Thoracic aorta (tissue), 2 donors: ENCODE data around the gene SLC25A29. TPM values are rescaled to one million over a fixed set of nuclear protein-coding genes. Genes with fewer than 3 reads are reported as not detected.
"Not testable (repeated sequence)": the region's sequence is repeated elsewhere in the genome, so short reads cannot be mapped to it uniquely, and the experiment has no call there.

ENCODE experiments used
- ATAC-seq: fragments of 150-250 bp; one replicate; pipeline ENCODE4 v1.8.0; 2017; ENCODE audit warnings: low read depth; ENCODE audit not compliant: insufficient number of reproducible peaks, low FRiP score
- DNase-seq: peaks from one replicate; pipeline ENCODE4 v3.0.0-alpha.2; 2020; ENCODE audit warnings: low spot score
- H3K27ac ChIP-seq, 2 donors: fragments of 200-600 bp; sonication (generic); 1 replicate in 1 of 2; 2 replicates in 1 of 2; pipeline ENCODE4 v1.5.1; 2016; ENCODE audit warnings: mild to moderate bottlenecking in 2 of 2, moderate library complexity in 2 of 2
- H3K27me3 ChIP-seq: fragments of 200-600 bp; sonication (generic); replicated peaks from 2 replicates; pipeline ENCODE4 v1.6.0; 2016; ENCODE audit warnings: mild to moderate bottlenecking; ENCODE audit not compliant: insufficient read depth
- H3K36me3 ChIP-seq: fragments of 200-600 bp; sonication (generic); one replicate; pipeline ENCODE4 v1.5.1; 2016
- H3K4me1 ChIP-seq, 2 donors: fragments of 200-600 bp; sonication (generic); 1 replicate in 1 of 2; 2 replicates in 1 of 2; pipeline versions ENCODE4 v1.5.1 to v1.6.0; 2016; ENCODE audit warnings: low read depth in 2 of 2, mild to moderate bottlenecking in 1 of 2; ENCODE audit not compliant: control insufficient read depth in 1 of 2
- H3K4me3 ChIP-seq: fragments of 200-600 bp; sonication (generic); 2 replicates; pipeline ENCODE4 v1.5.1; 2016; ENCODE audit warnings: mild to moderate bottlenecking
- H3K9me3 ChIP-seq: fragments of 200-600 bp; sonication (generic); 2 replicates; pipeline ENCODE4 v1.5.1; 2016
- total RNA-seq, 2 donors: library from RNA; depleted of rRNA; stranded (reverse); fragments of >200 nt; gene quantifications; one replicate each; pipeline versions ENCODE4 v1.1.0 to v1.2.3, GENCODE V29; 2016
- TF ChIP-seq, protein P1 (sequence below): fragments of 200-600 bp; sonication (generic); IDR thresholded peaks from one replicate; pipeline ENCODE4 v1.5.1; 2019; ENCODE audit warnings: antibody characterized with exemption

SLC25A29 gene
- total RNA-seq, 2 donors from 2014 or later = 54.2 to 80.6 TPM

DNA sequence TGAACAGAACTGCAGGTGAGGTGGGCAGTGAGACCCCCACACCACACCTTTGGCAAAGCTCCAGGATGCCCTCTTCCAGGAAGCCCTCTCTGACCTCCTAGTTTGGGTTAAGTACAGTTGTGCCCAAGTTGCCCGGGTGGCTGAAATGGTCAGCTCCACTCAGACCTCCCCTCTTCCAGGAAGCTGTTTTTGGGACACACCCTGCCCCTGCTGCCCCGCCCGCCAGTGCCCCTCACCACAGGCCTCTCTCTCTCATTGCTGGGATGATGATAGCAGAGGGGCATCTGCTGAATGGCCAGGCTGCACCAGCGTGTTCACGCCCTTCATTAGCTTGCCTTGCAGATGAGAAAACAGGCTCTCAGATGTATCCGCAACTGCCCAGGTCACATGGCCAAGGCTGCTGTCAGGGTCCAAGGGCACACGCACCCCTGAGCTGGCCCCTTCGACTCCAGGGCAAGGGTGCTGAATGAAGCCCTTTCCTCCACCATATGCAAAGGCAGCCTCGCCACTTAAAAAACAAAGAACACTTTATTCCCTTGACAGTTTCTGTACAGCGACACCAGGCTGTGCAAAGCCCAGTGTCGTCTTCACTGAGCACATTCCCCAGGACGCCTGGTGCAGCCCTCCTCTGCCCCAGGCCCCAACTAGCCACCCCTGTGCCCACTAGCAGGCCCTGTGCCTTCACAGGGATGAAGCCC, 15.5 kb downstream of the SLC25A29 start:
- Histone ChIP-seq H3K27me3 (no peaks in the 10 kb centered on the region), H3K4me3 (no peak overlapping the region), H3K36me3 (peaks cover 16% of the 10 kb centered on the region), H3K27ac (no peak overlapping the region), H3K4me1 (peaks cover 0 to 26% of the 10 kb centered on the region in 2 donors), H3K9me3 (no peaks in the 10 kb centered on the region)
- ATAC-seq = no peak
- DNase-seq = no peak
- TF ChIP-seq, protein P1, sequence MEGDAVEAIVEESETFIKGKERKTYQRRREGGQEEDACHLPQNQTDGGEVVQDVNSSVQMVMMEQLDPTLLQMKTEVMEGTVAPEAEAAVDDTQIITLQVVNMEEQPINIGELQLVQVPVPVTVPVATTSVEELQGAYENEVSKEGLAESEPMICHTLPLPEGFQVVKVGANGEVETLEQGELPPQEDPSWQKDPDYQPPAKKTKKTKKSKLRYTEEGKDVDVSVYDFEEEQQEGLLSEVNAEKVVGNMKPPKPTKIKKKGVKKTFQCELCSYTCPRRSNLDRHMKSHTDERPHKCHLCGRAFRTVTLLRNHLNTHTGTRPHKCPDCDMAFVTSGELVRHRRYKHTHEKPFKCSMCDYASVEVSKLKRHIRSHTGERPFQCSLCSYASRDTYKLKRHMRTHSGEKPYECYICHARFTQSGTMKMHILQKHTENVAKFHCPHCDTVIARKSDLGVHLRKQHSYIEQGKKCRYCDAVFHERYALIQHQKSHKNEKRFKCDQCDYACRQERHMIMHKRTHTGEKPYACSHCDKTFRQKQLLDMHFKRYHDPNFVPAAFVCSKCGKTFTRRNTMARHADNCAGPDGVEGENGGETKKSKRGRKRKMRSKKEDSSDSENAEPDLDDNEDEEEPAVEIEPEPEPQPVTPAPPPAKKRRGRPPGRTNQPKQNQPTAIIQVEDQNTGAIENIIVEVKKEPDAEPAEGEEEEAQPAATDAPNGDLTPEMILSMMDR = no peak

DNA sequence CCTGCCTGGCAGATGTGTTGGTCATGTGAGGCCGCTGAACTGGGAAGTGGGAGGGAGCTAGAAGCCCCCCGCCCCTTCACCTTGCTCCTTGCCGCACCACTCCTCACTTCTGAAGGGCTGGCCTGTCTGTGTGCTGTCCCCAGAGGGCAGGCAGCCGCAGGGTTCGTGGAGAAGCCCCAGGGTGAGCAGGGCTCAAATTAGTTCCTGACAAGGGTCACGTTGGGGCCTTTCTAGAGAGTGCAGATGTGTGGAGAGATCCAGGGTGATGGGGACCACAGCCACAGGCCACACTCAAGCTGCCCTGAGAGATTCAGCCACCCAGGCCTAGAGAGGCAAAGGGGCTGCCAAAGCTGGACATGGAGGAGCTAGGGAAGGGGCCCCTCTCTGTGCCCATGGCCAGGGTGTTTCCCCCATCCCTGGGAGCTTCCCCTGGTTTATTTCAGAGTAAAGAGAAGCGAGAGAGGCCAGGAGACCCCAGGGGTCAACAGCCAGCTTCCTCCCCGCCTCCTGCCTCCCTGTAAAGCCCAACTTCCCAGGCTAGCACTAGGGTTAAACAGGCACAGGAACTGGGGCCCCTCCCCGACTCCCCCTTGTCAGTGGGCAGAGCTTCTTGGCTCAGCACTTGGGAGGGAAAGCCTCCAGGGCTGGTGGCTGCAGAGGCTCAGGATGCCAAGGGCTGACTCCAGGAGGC, 16.2 kb downstream of the SLC25A29 start:
- peaks cover 0 to 28% of the 10 kb centered on the region in 2 donors for H3K4me1 ChIP-seq
- TF ChIP-seq, protein P1 = no peak
- peaks cover 16% of the 10 kb centered on the region for H3K36me3 ChIP-seq
- H3K27ac ChIP-seq = no peak overlapping the region
- ATAC-seq = no peak
- H3K9me3 ChIP-seq = no peaks in the 10 kb centered on the region
- H3K4me3 ChIP-seq = no peak overlapping the region
- H3K27me3 ChIP-seq = no peaks in the 10 kb centered on the region
- no peak for DNase-seq

DNA sequence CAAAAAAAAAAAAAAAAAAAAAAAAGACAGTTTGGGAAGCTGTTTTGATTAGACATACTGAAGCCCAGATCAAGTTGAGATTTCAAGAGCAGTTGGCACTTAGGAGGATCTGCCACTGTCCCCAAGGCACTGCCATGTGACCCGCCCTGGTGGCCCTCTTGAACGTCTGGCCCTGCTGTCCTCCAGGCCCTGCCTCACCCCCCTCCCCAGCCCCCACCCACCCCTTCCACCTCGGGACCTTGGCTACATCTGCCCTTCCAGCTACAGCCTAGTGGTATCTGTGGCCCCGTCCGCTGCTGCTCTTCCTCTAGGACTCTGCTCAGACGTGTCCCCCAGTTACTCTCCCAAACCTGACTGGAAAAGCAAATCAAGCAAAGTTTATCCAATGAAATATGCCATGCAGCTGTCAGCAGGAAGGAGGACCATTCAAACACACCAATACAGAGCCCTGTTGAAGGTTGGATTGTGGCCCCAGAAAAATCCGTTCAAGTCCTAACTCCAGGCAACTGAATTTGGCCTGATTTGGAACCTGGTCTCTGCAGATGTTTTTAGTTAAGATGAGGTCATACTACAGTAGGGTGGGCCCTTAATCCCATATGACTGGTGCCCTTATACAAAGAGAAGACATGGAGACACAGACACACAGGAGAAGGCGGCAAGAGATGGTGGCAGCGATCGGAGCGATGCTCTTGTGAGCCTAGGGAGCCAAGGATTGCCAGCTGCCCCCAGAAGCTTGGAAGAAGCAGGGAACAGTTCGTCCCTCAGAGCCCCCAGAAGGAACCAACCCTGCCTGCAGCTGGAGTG, 17.7 kb downstream of the SLC25A29 start:
- H3K4me3 ChIP-seq = no peak overlapping the region
- DNase-seq (no peak), ATAC-seq (no peak)
- H3K27ac ChIP-seq = no peak overlapping the region
- peaks cover 0 to 14% of the 10 kb centered on the region in 2 donors for H3K4me1 ChIP-seq
- H3K36me3 ChIP-seq = peaks cover 16% of the 10 kb centered on the region
- H3K9me3 ChIP-seq = no peaks in the 10 kb centered on the region
- TF ChIP-seq, protein P1 = no peak
- H3K27me3 ChIP-seq = no peaks in the 10 kb centered on the region

DNA sequence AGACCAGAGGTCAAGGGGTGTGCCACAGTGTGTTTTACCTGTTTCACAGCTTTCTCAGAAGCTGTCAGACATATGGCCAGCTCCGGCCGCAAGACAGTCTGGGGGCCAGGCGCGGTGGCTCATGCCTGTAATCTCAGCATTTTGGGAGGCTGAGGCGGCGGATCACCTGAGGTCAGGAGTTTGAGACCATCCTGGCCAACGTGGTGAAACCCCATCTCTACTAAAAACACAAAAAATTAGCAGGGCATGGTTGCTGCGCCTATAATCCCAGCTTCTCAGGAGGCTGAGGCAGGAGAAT, 18.3 kb downstream of the SLC25A29 start:
- peaks cover 16% of the 10 kb centered on the region for H3K36me3 ChIP-seq
- not testable (repeated sequence) for H3K9me3 ChIP-seq, DNase-seq

DNA sequence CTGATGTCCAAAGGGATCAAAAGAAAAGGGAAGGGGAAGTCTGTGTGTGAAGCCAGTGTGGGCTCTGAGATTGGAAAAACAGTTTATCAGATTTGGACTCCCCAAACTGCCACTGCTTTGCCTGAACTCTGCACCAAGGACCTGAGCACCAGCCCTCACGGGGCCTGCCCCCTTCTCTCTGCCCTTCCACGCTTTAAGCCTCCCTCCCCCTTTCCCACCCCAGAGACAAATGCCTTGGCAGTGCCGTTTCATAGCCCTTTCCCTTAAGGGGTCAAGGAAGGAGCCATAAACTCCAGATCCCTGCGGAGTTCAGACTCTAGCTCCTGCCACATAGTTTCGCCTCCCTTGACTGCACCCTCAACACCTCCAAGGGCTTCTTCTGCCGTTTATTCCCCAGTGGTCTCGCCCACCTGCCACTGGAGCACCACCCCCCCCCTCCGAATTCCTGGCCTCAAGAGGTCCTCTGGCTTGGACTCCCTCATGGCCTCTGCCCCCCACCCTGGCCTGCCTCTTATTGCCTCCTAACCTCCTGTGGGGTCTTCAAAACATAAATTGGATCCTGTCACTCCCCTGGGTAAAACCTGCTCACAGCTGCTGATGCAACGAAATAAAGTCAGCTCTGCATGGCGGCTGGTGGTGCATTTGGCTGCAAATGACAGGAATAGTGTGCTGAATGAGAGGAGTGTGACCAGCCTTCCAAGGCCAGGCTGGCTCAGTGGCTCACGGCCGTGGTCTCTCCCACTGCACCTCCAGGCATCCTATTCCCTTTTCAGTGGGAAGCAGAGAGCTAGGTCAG, 18.8 kb downstream of the SLC25A29 start:
- H3K27me3 ChIP-seq = no peaks in the 10 kb centered on the region
- no peak overlapping the region for H3K4me3 ChIP-seq
- H3K4me1 ChIP-seq = peaks cover 0 to 11% of the 10 kb centered on the region in 2 donors
- TF ChIP-seq, protein P1 = no peak
- no peak overlapping the region for H3K27ac ChIP-seq
- ATAC-seq (no peak), DNase-seq (no peak)
- no peaks in the 10 kb centered on the region for H3K9me3 ChIP-seq
- H3K36me3 ChIP-seq = peaks cover 14% of the 10 kb centered on the region

More for the DNA sequence above, 18.3 kb downstream of the SLC25A29 start:
- ATAC-seq, H3K4me3 ChIP-seq, H3K27me3 ChIP-seq, H3K27ac ChIP-seq: not testable (repeated sequence)
- H3K4me1 ChIP-seq = peaks cover 0 to 11% of the 10 kb centered on the region in 2 donors
